K562 (cell line): Measurements from ENCODE around the gene LGALS7. TPM values are rescaled to one million over a fixed set of nuclear protein-coding genes. Genes with fewer than 3 reads are reported as not detected.

Experiments
- ATAC-seq: fragments of 200-7000 bp; cut with Tn5 transposase; 3 replicates; pipeline ENCODE4 v1.9.1; 2020; ENCODE audit warnings: moderate library complexity
- BruUV-seq: library from RNA; stranded (reverse); fragments of 400-500 nt; replicated peaks from 2 replicates; lab custom pipeline; 2021; lab: Mats Ljungman, UMichigan
- CTCF ChIA-PET: fragments of 300-600 bp; formaldehyde crosslinking; extraction: SDS; loops from one replicate; lab custom pipeline; 2021; ENCODE audit warnings: low intra/inter-chr PET ratio; lab: Yijun Ruan, JAX
- POLR2A ChIA-PET: fragments of 300-600, 350-650 bp; sonication (Branson Sonifier 250); formaldehyde crosslinking; extraction: SDS; loops from one replicate; lab custom pipeline; 2021; ENCODE audit warnings: antibody characterized with exemption, inconsistent platforms; lab: Yijun Ruan, JAX
- DNase-seq, 4 experiments: peaks; one replicate each; pipeline versions ENCODE4 v3.0.0 to v3.0.0-alpha.2; 2011 to 2018; ENCODE audit warnings: low spot score in 3 of 4, mixed read lengths in 3 of 4; ENCODE audit errors: extremely low read depth in 1 of 4
- FAIRE-seq: peaks from 2 replicates; lab custom pipeline; 2011; peaks lifted over from hg19 to GRCh38; lab: Jason Lieb, UNC
- H2AFZ ChIP-seq: 2 replicates; pipeline ENCODE4 v1.6.0; 2011; ENCODE audit warnings: low read depth, low read length, control low read depth, inconsistent platforms
- H3K27ac ChIP-seq: fragments of 200-600 bp; 3 replicates; pipeline ENCODE4 v1.8.0; 2011; ENCODE audit warnings: low read depth, mild to moderate bottlenecking, control low read depth, inconsistent platforms, low read length, moderate library complexity, mixed read lengths; ENCODE audit errors: extremely low read depth
- H3K27me3 ChIP-seq, 2 experiments: fragments of 300-600 bp in 1 of 2; 2 replicates in 1 of 2; 3 replicates in 1 of 2; pipeline versions ENCODE4 v1.6.0 to v1.8.0; 2011; ENCODE audit warnings: inconsistent platforms in 2 of 2, low read length in 2 of 2, mild to moderate bottlenecking in 1 of 2, mixed read lengths in 1 of 2, moderate library complexity in 1 of 2; ENCODE audit not compliant: control insufficient read depth in 2 of 2, insufficient read depth in 2 of 2
- H3K36me3 ChIP-seq: fragments of 300-600 bp; 3 replicates; pipeline ENCODE4 v1.8.0; 2011; ENCODE audit warnings: mild to moderate bottlenecking, low read length, inconsistent platforms; ENCODE audit not compliant: control insufficient read depth, insufficient read depth
- H3K4me1 ChIP-seq, 2 experiments: fragments of 200-600 bp in 1 of 2; replicated peaks in 1 of 2; 2 replicates in 1 of 2; 3 replicates in 1 of 2; pipeline versions ENCODE4 v1.5.1 to v1.8.0; 2011; ENCODE audit warnings: inconsistent platforms in 2 of 2, low read length in 2 of 2, mild to moderate bottlenecking in 1 of 2, mixed read lengths in 1 of 2, moderate library complexity in 1 of 2; ENCODE audit not compliant: control insufficient read depth in 2 of 2, insufficient read depth in 2 of 2
- H3K4me2 ChIP-seq: 2 replicates; pipeline ENCODE4 v1.6.1; 2011; ENCODE audit warnings: low read length, control low read depth, inconsistent platforms, mixed read lengths; ENCODE audit not compliant: insufficient read depth
- H3K4me3 ChIP-seq: fragments of 200-600 bp; sonication (generic), shearing (Covaris generic); 2 replicates; pipeline ENCODE4 v1.5.1; 2016; ENCODE audit warnings: control low read depth, inconsistent platforms
- H3K79me2 ChIP-seq: fragments of 200-600 bp; 3 replicates; pipeline ENCODE4 v1.8.0; 2011; ENCODE audit warnings: low read length, inconsistent platforms; ENCODE audit not compliant: control insufficient read depth, insufficient read depth
- H3K9ac ChIP-seq, 2 experiments: 2 replicates each; pipeline versions ENCODE4 v1.6.0 to v1.6.1; 2011; ENCODE audit warnings: low read depth in 2 of 2, low read length in 2 of 2, control low read depth in 1 of 2, inconsistent platforms in 1 of 2, mild to moderate bottlenecking in 1 of 2, mixed read lengths in 1 of 2; ENCODE audit not compliant: insufficient read depth in 1 of 2
- H3K9me1 ChIP-seq: one replicate; pipeline ENCODE4 v1.6.0; 2011; ENCODE audit warnings: inconsistent platforms, mild to moderate bottlenecking, low read length, moderate library complexity; ENCODE audit not compliant: control insufficient read depth, insufficient read depth
- H3K9me3 ChIP-seq: replicated peaks from 2 replicates; pipeline ENCODE4 v1.5.1; 2011; ENCODE audit warnings: low read depth, low read length, inconsistent platforms; ENCODE audit not compliant: control insufficient read depth, insufficient read depth
- H4K20me1 ChIP-seq: replicated peaks from 2 replicates; pipeline ENCODE4 v1.6.1; 2011; ENCODE audit warnings: low read length, inconsistent platforms, mixed read lengths; ENCODE audit not compliant: control insufficient read depth, insufficient read depth
- CTBP1 ChIP-seq: fragments of 450-650 bp; IDR thresholded peaks from 2 replicates; pipeline ENCODE4 v1.6.1; 2016; ENCODE audit warnings: borderline replicate concordance
- POLR3A ChIP-seq: IDR thresholded peaks from 2 replicates; pipeline ENCODE4 v1.6.1; 2011; ENCODE audit warnings: borderline replicate concordance, mild to moderate bottlenecking, moderate library complexity; ENCODE audit not compliant: insufficient read length, insufficient read depth; ENCODE audit errors: extremely low read depth
- RBM34 ChIP-seq: fragments of 200-400 bp; formaldehyde crosslinking; IDR thresholded peaks from 2 replicates; pipeline ENCODE4 v1.6.1; 2018; ENCODE audit warnings: low read length, borderline replicate concordance; ENCODE audit not compliant: insufficient read depth
- ZNF184 ChIP-seq: sonication (generic); formaldehyde crosslinking; IDR thresholded peaks from 2 replicates; pipeline ENCODE4 v1.5.0; 2020; ENCODE audit warnings: missing genetic modification reagents
- ZNF780A ChIP-seq: fragments of 250-450 bp; sonication (Bioruptor Pico); IDR thresholded peaks from 2 replicates; pipeline ENCODE4 v1.5.0; 2021; ENCODE audit warnings: mild to moderate bottlenecking
- WGBS: fragments of 100-300 bp; shearing (Covaris generic); methylation state at CpG from one replicate; pipeline ENCODE4 v1.1.6; 2016; ENCODE audit warnings: low coverage, mixed read lengths; ENCODE audit not compliant: insufficient coverage; ENCODE audit errors: missing lambda C conversion rate; 5-methylcytosine and 5-hydroxymethylcytosine counted together
- in situ Hi-C: fragments of 300-500 bp; cut with MboI; formaldehyde crosslinking; loops from 4 replicates; pipeline ENCODE4 v1.15.0; 2018; ENCODE audit warnings: inconsistent platforms, mixed read lengths
- intact Hi-C: fragments of 100-400 bp; cut with micrococcal nuclease; formaldehyde crosslinking; loops from 2 replicates; pipeline ENCODE4 v1.14.2; 2022
- polyA plus RNA-seq, 8 experiments: library from polyadenylated mRNA; depleted of rRNA in 4 of 8; stranded (reverse) in 5 of 8; unstranded in 3 of 8; fragments of >200 nt; fragmentation: Nextera tagmentation in 2 of 8; fragmentation: Illumina TruSeq in 1 of 8; extraction: Ambion mirVana in 2 of 8; extraction: Trizol in 1 of 8; gene quantifications; 2 replicates each; pipeline versions ENCODE4 v1.2.1 to v1.2.3, GENCODE V29; 2011 to 2014; ENCODE audit warnings: inconsistent platforms in 1 of 8, missing spikeins in 1 of 8
- total RNA-seq, 7 experiments: library from RNA; depleted of rRNA in 6 of 7; stranded (reverse); fragments of >200 nt in 6 of 7; fragmentation: Illumina TruSeq in 2 of 7; extraction: Trizol in 2 of 7; gene quantifications; 2 replicates each; pipeline versions ENCODE4 v1.2.1 to v1.2.3, GENCODE V29; 2011 to 2021; ENCODE audit warnings: low replicate concordance in 1 of 7
- TF ChIP-seq, protein P1 (sequence below): sonication (generic); formaldehyde crosslinking; IDR thresholded peaks from 2 replicates; pipeline ENCODE4 v1.8.1; 2023; ENCODE audit warnings: mild to moderate bottlenecking, missing genetic modification reagents

The LGALS7 gene
- total and polyA plus RNA-seq, 9 of the 15 experiments (the other 6 are each of a cell fraction or from before 2014, with no cell fraction given) = not detected

DNA sequence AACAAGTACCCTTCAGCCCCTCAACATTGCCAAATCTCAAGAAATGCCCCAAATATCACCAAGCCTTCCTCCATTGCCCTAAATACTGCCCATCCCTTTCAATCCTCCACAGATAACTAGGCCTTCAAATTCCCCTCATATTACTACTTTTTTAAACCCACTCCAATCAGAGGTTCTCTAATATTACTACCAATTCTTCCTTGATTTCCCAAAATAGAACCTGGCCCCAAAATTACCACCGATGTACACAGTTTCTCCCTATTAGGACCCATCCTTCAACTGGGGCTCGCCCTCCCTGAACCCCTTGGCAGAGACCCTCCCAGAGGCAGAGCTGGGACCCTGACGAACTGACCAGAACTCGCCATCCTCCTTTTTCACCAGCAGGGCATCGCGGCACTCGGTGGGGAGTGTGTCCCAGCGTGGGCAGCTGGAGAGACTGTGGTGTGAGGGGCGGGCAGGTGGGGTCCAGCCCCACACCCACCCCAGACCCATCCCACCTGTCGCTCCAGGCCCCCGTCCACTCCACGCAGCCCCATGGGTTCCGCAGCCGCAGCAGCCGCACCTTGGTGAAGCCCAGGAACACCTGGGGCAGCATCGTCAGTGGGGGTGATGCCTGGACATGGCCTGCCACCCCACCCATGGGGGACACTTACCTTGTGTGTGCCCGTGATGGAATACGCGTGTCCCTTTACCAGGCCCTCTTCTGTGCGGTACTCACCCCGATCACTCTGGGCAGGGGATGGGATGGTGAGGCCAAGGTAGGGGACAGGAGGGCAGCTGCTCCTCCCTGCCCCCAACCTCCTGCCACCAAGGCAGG lies 35.2 kb downstream of the LGALS7 start:
- 92% methylated on average over 20 of the region's 21 CpGs for WGBS
- no peak for TF ChIP-seq ZNF780A (CRISPR knock-in tag)
- TF ChIP-seq ZNF184 (CRISPR knock-in tag) = no peak
- TF ChIP-seq, protein P1, sequence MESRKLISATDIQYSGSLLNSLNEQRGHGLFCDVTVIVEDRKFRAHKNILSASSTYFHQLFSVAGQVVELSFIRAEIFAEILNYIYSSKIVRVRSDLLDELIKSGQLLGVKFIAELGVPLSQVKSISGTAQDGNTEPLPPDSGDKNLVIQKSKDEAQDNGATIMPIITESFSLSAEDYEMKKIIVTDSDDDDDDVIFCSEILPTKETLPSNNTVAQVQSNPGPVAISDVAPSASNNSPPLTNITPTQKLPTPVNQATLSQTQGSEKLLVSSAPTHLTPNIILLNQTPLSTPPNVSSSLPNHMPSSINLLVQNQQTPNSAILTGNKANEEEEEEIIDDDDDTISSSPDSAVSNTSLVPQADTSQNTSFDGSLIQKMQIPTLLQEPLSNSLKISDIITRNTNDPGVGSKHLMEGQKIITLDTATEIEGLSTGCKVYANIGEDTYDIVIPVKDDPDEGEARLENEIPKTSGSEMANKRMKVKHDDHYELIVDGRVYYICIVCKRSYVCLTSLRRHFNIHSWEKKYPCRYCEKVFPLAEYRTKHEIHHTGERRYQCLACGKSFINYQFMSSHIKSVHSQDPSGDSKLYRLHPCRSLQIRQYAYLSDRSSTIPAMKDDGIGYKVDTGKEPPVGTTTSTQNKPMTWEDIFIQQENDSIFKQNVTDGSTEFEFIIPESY = 0 out of 2 replicates have a peak, but pooled peaks have one; percentile 28
- no peak for TF ChIP-seq POLR3A
- TF ChIP-seq RBM34 = no peak
- TF ChIP-seq CTBP1 = no peak
- FAIRE-seq (peak; percentile 51), ATAC-seq (no peak), DNase-seq (no peak)
- Histone ChIP-seq H3K4me2 (peak overlapping the region; percentile 68), H3K36me3 (0 out of 3 replicates have a peak, but pooled peaks cover 2% of the 10 kb centered on the region), H3K9me3 (no peaks in the 10 kb centered on the region), H3K27me3 (no peaks in the 10 kb centered on the region), H3K79me2 (peaks cover 8% of the 10 kb centered on the region; the same call in 1 of the 3 replicates), H3K4me3 (no peak overlapping the region), H3K9ac (peak overlapping the region; percentile 50 to 89; a peak in 2 of 4 replicates), H2AFZ (0 out of 2 replicates have a peak overlapping the region, but pooled peaks have one; percentile 53), H4K20me1 (no peaks in the 10 kb centered on the region), H3K4me1 (peaks cover 19 to 55% of the 10 kb centered on the region in 2 experiments; a peak in 4 of 5 replicates), H3K9me1 (no peaks in the 10 kb centered on the region), H3K27ac (no peak overlapping the region)
- TSS peak; percentile 56 for BruUV-seq
- ChIA-PET POLR2A (interaction anchor here (0.6 to 0.9 kb wide), 3 partner anchors 10 to 44 kb away, joined by 3 to 5 read pairs (median 3); no protein-coding TSS in a partner anchor), CTCF (no interaction called here)
- intact Hi-C loops (loop anchor here (5.0 to 10.0 kb wide), 3 partner anchors 94 to 197 kb away; partner anchors contain the start of genes ECH1, MRPS12 and SARS2), in situ Hi-C loops (no loop called here)
